Psoas muscle (tissue), 8 donors: ENCODE results near the gene SLC39A11. TPM values are rescaled to one million over a fixed set of nuclear protein-coding genes. Genes with fewer than 3 reads are reported as not detected.

Experiments used
- ATAC-seq, 4 donors: fragments of 200-7000 bp; cut with Tn5 transposase; one replicate each; pipeline ENCODE4 v1.9.1; 2020; ENCODE audit warnings: moderate library complexity in 3 of 4, mild to moderate bottlenecking in 2 of 4
- DNase-seq, 2 donors: peaks; one replicate each; pipeline ENCODE4 v3.0.0-alpha.2; 2020
- H3K27ac ChIP-seq: fragments of 200-600 bp; one replicate; pipeline ENCODE4 v1.8.0; 2022
- H3K27me3 ChIP-seq, 3 donors: fragments of 200-600 bp in 1 of 3; one replicate each; pipeline versions ENCODE4 v1.6.1 to v1.8.0; 2013 to 2022; ENCODE audit warnings: low read length in 2 of 3, mild to moderate bottlenecking in 2 of 3, moderate library complexity in 1 of 3; ENCODE audit not compliant: insufficient read depth in 3 of 3
- H3K36me3 ChIP-seq, 2 donors: fragments of 200-600 bp in 1 of 2; one replicate each; pipeline versions ENCODE4 v1.6.1 to v1.8.0; 2013 to 2022; ENCODE audit warnings: low read depth in 1 of 2, mild to moderate bottlenecking in 1 of 2, moderate library complexity in 1 of 2; ENCODE audit not compliant: insufficient read depth in 1 of 2
- H3K4me1 ChIP-seq: fragments of 200-600 bp; one replicate; pipeline ENCODE4 v1.8.0; 2022
- H3K4me3 ChIP-seq: fragments of 200-600 bp; one replicate; pipeline ENCODE4 v1.8.0; 2022; ENCODE audit warnings: mild to moderate bottlenecking
- H3K9me3 ChIP-seq: fragments of 200-600 bp; one replicate; pipeline ENCODE4 v1.8.0; 2022
- WGBS, 3 donors: extraction: QIAGEN DNeasy Blood & Tissue Kit; methylation state at CpG; one replicate each; pipeline versions ENCODE4 v1.1.6 to v1.1.7; 2013; 5-methylcytosine and 5-hydroxymethylcytosine counted together
- intact Hi-C, 2 donors: fragments of 100-400 bp; cut with DNase I; formaldehyde crosslinking; loops; one replicate each; pipeline versions ENCODE4 v1.11.0 to v1.14.2; 2022
- polyA plus RNA-seq, 3 donors: library from polyadenylated mRNA; stranded (reverse); fragments of 200-250 nt; gene quantifications; one replicate each; pipeline ENCODE4 v1.2.3, GENCODE V29; 2013
- total RNA-seq, 4 donors: library from RNA; stranded (reverse); fragmentation: NEBNext Ultra II Directional in 2 of 4; extraction: Animal tissue kit (Norgen Biotek cat#: 25700) in 2 of 4; gene quantifications; one replicate each; pipeline versions ENCODE4 v1.2.1 to v1.2.4, GENCODE V29; 2021 to 2023
- TF ChIP-seq, protein P1 (sequence below): fragments of 200-600 bp; IDR thresholded peaks from one replicate; pipeline ENCODE4 v1.8.0; 2022; ENCODE audit warnings: antibody characterized with exemption
- donor health status: healthy with polysubstance abuse.
- donor health status: DM: no; HTN: no; CAD: no; lungs with moderate emphysema.
- donor health status: Bipolar disorder and iron deficiency.
- donor health status: healthy.
- donor health status: DM: yes; HTN: yes; CAD: no.
- donor health status: DM: no; HTN: no; CAD: no.
- donor health status: DM: no; HTN: no; CAD: no.
- donor health status: DM: yes; HTN: yes; CAD: no.

SLC39A11 gene
- total and polyA plus RNA-seq, 7 donors, result 1.6 to 9.7 (median 7.9) TPM

DNA sequence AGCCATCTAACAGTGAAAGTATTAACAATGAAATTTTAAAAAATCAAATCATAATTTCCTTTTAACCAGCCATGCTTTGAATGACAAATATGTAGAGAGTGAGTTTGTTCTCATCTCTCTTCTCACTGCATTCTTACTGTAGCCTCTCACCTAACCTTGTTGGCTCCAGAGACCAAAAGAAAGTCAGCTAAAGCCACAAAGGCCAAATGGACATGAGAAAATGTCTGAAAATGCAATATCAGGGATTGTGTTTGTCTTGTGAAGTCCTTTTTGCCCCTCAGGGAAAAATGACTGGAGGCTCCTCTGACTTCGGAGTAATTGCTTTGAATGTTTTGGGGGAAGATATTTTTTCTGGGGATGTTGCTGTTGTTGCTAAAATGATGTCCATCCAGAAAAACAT, 166.3 kb downstream of the SLC39A11 start:
- intact Hi-C loops, result no loop called here

DNA sequence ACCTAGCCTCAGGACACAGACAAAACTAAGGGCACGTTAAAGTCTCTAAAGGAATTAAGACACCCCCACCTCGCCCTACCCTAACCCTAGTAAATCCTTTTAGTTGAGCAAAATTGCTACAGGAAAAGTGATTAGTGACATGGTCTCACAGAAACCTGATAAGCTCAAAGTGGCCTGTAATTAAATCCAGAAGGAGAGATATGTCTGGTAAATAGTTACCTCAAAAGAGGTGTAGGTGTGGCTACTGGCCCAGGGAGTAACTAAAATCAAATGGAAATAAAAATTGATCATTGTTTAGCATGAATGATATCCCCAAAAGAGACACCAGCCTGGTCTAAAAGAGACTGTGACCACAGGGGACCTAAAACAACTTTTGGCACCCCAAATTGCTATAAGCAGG, 168.3 kb downstream of the SLC39A11 start:
- ATAC-seq (no peak), DNase-seq (no peak)
- Histone ChIP-seq H3K27me3 (no peaks in the 10 kb centered on the region), H3K27ac (no peak overlapping the region), H3K9me3 (no peaks in the 10 kb centered on the region), H3K36me3 (no peaks in the 10 kb centered on the region), H3K4me1 (no peaks in the 10 kb centered on the region), H3K4me3 (no peak overlapping the region)
- intact Hi-C loops, result no loop called here
- WGBS, 3 donors, result 87 to 95% (median 90%) methylated on average over 2 of the region's 2 CpGs
- TF ChIP-seq, protein P1, sequence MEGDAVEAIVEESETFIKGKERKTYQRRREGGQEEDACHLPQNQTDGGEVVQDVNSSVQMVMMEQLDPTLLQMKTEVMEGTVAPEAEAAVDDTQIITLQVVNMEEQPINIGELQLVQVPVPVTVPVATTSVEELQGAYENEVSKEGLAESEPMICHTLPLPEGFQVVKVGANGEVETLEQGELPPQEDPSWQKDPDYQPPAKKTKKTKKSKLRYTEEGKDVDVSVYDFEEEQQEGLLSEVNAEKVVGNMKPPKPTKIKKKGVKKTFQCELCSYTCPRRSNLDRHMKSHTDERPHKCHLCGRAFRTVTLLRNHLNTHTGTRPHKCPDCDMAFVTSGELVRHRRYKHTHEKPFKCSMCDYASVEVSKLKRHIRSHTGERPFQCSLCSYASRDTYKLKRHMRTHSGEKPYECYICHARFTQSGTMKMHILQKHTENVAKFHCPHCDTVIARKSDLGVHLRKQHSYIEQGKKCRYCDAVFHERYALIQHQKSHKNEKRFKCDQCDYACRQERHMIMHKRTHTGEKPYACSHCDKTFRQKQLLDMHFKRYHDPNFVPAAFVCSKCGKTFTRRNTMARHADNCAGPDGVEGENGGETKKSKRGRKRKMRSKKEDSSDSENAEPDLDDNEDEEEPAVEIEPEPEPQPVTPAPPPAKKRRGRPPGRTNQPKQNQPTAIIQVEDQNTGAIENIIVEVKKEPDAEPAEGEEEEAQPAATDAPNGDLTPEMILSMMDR, result no peak

More for the DNA sequence above, 166.3 kb downstream of the SLC39A11 start:
- Histone ChIP-seq H3K4me1 (no peaks in the 10 kb centered on the region), H3K9me3 (no peaks in the 10 kb centered on the region), H3K27ac (no peak overlapping the region), H3K36me3 (no peaks in the 10 kb centered on the region), H3K27me3 (no peaks in the 10 kb centered on the region), H3K4me3 (no peak overlapping the region)
- TF ChIP-seq, protein P1, result no peak
- 90 to 97% (median 91%) methylated on average over 1 of the region's 1 CpG for WGBS, 3 donors
- ATAC-seq, result no peak
- no peak for DNase-seq

DNA sequence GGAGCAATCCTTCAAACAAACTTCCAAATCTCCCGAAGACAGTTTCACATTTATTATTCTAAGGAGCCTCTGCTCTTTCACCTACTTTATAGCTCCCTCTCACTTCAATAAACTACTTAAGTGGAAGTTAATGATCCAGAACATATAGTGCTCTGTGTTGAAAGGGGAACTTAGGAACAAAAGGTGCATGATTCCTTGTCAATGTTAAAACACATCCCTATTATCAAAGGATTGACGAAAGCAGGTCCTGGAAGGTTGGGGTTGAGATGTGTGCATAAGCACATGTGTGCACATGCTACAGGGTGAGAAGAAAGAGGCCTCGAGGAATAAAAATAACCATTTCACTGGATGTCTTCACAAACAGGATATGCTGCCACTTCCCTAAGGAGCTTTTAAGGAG, 170.3 kb downstream of the SLC39A11 start:
- Histone ChIP-seq H3K27ac (no peak overlapping the region), H3K4me1 (no peaks in the 10 kb centered on the region)
- TF ChIP-seq, protein P1, result no peak

DNA sequence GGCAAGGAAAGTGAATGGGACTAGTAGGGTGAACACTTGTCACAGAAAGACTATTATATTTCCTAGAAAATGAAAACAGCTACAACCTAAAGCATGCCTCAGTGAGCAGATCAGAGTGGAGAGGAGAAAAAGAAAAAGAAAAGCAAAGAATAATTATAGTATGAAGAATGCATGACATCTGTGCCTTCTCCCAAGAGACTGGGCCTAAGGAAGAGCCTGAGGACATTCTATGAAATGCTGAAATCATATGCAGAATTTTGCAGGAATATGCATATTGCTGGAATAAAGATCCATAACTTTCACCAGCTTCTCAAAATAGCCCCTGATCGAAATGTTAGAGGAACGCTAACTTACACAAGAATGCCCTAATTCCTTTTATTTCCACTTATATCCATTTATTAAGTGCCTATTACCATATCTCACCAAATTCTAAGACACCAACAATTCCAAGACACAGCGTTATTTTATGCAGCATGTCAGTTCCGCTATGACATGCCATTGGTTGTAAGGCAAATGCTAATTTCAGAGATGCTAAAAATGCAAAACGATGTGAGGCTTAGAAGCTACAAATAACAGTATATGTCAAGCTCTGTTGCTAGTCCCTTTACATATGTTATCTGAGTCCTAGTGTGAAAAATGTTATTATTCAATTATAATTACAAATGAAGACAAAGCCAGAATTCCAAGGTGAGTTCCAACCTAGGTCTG, 171.0 kb downstream of the SLC39A11 start:
- no peaks in the 10 kb centered on the region for H3K9me3 ChIP-seq
- H3K27ac ChIP-seq, result no peak overlapping the region
- TF ChIP-seq, protein P1, result no peak
- H3K27me3 ChIP-seq, result no peaks in the 10 kb centered on the region
- no peak for ATAC-seq
- H3K4me3 ChIP-seq, result no peak overlapping the region
- DNase-seq, result no peak
- H3K4me1 ChIP-seq, result no peaks in the 10 kb centered on the region
- 90 to 92% (median 91%) methylated on average over 5 of the region's 5 CpGs for WGBS, 3 donors
- intact Hi-C loops, result no loop called here
- H3K36me3 ChIP-seq, result no peaks in the 10 kb centered on the region

More for the DNA sequence above, 170.3 kb downstream of the SLC39A11 start:
- Histone ChIP-seq H3K27me3 (no peaks in the 10 kb centered on the region), H3K4me3 (no peak overlapping the region), H3K9me3 (no peaks in the 10 kb centered on the region), H3K36me3 (no peaks in the 10 kb centered on the region)
- ATAC-seq, result no peak
- WGBS, 3 donors, result 69 to 74% (median 72%) methylated on average over 3 of the region's 3 CpGs
- DNase-seq, result no peak
- intact Hi-C loops, result no loop called here

DNA sequence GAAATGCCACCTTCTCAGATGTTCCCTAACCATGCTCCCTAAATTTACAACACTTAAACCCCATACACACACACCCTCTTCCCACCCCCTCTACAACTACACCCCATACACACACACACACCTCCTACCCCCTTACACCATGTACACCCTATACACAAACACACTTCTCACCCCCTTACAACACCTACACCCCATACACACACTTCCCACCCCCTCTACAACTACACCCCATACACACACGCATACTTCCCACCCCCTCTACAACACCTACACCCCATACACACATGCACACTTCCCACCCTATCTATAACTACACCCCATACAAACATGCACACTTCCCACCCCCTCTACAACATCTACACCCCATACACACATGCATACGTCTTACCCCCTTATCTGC, 172.0 kb downstream of the SLC39A11 start:
- intact Hi-C loops, result no loop called here

More for the DNA sequence above, 172.0 kb downstream of the SLC39A11 start:
- Histone ChIP-seq H3K27ac (no peak overlapping the region), H3K27me3 (no peaks in the 10 kb centered on the region), H3K9me3 (no peaks in the 10 kb centered on the region), H3K36me3 (no peaks in the 10 kb centered on the region), H3K4me1 (no peaks in the 10 kb centered on the region), H3K4me3 (no peak overlapping the region)
- TF ChIP-seq, protein P1, result no peak
- 96 to 98% (median 98%) methylated on average over 2 of the region's 2 CpGs for WGBS, 3 donors
- ATAC-seq (no peak), DNase-seq (no peak)
